ENCODE results near the gene OR6V1.

Gene OR6V1, protein sequence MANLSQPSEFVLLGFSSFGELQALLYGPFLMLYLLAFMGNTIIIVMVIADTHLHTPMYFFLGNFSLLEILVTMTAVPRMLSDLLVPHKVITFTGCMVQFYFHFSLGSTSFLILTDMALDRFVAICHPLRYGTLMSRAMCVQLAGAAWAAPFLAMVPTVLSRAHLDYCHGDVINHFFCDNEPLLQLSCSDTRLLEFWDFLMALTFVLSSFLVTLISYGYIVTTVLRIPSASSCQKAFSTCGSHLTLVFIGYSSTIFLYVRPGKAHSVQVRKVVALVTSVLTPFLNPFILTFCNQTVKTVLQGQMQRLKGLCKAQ

DNA sequence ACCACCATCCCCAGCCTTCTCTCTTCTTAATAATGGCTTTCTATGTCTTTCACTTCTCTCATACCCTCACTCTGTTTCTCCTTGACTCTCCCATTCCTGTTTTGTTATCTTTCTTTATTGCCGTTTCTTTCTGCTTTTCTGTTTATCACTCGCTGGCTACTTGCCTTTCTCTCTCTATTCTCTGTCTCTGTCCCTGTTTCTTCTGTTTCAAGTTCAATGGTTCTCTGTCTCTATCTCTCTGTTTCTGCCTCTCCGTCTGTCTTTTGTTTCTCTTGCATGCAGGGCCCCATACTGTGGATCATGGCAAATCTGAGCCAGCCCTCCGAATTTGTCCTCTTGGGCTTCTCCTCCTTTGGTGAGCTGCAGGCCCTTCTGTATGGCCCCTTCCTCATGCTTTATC lies at the start of gene OR6V1:
Gene OR6V1 (plus strand): TSS at position 301 of the 400 bp plus-strand sequence. CDS start 0 bp downstream, at position 301.
- DNase-seq = no peak

DNA sequence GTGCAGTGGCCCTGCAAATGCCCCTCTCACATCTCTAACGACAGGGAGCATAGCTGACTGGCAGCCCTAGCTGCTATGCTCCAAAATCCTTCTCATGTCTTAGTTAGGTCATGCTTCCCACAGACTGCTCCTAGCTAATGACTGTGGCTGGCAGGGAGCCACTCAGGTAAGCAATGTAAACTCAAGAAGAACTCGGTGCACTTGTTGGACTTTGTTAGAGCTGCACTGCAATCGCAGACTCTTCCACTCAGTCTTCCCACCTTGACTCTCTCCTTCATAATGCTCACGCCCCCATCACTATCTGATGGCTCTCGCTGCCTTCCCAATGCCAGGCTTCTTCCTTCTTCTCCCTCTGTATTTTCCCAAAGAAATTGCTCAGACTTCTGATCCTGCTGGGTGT lies 49.2 kb upstream of the OR6V1 start:
- no peak for DNase-seq

DNA sequence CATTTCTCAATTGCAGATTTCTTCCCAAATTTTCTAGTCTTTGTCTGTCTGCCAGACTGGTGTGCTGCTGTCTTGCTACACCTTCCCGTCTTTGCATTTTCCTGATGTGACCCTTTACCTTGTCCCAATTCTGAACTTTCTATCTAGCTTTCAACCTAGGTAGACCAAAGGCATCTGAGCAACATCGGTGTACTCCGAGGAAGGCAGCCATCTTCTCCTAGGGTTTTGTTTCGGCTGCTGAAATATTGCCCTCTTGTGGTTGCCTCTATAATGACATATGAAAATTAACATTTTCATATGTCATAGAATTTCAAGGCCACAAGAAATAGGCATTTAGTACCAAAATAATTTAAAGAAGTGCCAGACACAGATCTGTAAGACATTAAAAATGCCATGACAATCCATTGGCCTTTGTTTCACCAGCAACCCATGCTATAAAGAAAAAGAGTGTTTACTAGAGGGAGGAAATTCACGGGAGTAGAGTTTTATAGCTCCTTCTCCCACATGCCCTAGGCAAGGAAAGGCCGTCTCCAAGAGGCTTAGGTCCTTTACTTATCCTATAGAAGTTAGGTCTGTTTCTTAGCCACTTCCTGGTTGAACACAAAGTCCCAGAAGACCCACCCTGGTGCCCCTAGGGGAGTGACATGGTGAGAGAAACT lies 48.6 kb upstream of the OR6V1 start:
- no peak for DNase-seq

DNA sequence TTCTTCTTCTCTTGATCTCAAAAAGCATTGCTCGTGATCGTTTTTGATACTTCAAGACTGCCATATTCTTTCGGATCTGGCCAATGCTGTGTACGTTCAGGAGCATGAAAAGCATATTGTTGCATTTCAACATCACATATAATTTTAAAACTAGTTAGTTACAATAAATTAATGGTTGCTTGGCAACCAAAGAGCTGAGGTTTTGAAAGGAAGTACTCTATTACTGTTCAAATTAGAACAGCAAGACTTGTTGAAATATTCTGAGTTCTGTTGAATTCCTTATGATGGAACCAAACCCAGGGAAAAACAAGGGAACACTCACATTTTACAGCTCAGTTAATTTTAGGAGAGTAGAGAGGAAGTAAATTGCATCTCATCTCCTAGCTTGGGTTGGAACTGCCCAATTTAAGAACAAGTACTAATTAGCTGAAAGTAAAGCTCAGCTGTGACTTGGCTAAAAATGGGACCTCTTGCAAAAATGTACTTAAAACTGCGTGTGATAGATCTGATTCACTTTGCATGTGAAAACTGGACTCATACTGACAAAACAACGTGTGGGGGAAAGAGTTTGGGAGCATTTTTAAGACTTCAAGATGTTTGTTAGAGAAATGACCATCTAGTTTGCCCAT lies 46.4 kb upstream of the OR6V1 start:
- no peak for DNase-seq

DNA sequence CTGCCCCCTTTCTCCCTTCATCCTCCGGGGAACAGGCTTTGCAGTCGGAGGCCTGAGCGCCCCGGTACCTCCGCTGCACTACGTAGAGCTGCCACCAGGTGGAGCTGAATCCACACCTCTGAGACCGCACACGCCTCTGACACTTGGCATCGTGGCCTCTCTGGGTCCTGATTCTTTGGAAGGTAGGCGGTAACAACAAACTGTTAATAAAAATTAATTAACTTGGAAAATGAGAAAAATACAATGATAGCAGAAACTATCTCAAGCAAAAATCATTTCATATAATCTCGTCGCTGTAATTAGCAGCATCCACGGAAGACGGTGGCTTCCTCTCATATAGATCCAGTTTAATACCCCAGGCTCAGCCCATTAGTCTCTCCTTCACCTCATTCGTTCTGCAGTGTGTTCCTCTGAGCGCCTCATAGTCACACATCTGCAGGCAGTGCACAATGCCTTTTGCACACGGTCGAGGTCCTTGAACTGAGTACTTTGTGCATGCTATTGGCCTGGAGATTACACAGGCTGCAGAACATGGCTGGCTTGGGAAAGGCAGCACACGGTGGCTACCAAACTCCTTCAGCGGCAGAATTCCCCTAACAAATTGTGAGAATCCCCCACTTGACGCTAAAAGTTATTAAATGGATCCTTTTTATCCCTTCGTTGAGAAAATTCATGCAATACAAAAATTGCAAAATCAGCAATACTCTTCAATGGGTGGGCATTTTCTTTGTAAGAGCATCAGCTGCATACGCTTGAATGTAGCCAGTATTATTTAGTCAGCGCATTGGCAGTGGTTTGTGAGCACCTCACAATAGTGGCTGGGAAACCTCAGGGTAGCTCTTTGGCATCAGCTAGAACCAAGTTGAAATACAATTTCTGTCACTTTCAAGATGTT lies 43.9 kb upstream of the OR6V1 start:
- DNase-seq = peak; percentile 71

DNA sequence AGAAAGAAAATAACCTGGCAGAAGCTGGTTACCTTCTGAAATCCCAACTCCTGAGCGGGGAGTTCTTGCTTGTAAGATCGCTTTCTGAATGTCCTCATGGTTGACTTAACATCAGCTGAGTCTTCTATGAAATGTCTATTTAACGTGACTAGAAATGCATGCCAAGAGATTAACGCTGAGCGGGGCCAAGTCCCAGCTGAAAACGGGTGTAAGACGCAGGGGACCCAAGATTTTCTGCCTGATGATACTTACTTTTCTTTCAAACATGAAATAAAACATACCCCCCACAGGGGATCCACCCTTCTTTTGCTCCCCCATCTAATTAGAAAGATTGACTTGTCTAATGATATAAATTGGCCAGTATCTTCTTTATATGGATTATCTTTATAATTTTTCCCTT lies 40.1 kb upstream of the OR6V1 start:
- no peak for DNase-seq

DNA sequence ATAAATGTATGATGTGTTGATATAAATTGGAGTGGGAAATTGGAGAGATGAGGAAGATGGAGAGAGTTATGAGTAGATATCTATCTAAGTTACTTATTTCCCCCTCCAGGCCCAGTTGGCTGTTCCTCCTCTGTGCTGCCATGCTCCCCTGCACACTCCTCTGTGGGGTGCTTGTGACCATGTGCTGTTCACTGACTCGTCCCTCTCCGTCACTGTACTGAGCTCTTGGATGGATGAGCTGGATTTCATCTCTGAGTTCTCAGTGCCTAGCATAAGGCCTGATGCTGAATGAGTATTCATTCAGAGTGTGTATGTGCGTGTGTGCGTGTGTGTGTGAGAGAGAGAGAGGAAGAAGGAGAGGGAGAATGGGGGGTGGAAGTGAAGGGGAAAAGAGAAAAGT lies 39.7 kb upstream of the OR6V1 start:
- DNase-seq = no peak

DNA sequence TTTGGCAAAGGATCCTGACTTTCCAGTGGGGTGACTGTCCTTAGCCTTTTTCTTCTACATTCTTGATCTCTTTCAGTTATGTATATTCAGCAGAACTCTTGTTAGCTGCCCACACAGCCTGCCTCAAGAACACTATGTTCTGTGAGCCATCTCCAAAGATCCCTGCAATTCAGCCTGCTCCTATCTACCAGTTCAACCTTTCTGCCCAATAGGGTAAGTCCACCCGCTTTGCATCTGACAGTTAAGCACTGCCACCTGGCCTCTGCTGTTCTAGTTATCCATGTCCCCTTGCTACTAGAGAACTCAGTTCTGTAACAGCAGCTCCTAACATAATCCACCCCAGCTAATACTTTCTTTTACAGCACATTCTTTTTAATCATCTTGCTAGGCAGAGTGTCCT lies 38.7 kb upstream of the OR6V1 start:
- no peak for DNase-seq

DNA sequence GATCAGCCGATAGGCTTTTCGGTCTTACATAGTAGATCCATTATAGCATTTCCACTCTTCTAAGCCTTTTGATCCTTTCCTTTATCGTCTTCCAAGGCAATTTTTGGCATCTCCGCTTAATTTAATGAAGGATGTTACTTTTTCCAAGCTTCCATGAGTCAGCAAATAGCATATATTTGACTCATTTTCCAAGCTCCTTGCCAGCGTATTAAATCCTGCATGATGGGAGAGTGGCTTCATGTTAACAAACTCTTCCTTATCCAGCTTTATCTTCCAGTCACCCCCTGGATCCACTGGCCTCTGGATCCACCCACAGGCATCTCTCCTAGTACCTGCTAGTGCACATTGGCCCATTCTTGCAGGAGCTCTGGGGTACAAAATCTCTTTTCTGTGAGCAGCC lies 38.2 kb upstream of the OR6V1 start:
- DNase-seq = no peak

DNA sequence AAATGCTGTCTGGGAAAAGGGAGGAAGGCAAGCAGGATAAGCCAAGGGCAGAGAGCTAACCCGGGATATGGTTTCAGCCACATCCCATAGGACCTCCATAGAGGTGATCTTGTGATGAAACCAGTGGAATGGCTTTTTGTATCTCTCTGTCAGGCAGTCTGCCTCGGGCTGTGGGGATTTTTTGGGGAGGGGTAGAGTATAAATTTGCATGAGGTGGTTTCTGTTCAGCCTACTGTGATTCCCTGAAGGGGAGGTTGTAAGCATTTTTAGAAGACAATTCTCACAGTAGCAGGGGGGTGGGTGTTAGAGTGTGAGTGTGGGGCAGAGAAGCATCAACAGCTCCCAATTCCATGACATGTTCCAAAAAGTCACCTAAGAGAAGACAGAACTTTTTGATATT lies 37.1 kb upstream of the OR6V1 start:
- DNase-seq = no peak

DNA sequence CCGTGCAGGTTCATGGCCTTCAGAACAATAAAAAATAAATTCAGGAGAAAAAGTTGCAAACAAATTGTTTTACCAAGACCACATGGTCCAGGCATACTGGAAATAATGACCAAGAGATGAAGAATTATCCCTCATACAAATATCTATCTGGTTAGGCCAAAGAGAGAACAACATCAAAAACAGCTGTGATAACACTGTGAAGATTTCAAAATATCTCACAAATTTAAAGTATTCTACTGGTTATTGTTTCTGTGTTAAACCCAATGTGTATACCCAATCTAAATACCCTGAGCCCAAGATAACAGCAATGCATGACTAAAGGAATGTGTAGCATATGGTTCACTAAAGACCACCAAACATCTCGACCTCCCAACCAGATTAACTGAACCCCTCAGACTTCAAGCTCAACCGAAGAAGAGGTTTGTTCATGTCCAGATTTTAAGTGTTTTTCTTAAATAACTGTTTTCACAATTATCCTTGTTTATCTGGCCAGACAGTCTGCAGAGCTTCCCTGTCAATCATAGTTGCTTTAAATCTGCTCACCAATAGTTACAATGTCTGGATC lies 36.1 kb upstream of the OR6V1 start:
- DNase-seq = no peak

DNA sequence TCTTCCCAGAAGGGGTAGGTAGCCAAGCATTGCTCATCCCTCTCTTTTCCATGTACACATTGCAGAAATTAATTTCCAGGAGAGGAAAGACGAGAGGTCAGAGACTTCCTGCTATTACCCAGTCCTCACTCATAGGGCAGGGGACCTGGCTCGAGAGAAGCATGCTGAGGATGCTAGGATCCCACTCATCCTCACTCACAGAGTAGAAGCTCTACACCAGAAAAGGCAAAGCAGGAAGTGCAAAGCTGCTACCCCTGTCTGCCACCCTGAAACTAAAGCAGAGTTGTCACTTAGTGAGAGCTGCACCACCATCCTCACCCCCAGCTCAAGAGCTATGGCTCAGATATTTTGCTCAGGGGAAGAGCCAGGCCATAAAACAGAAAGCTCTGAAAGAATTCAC lies 35.1 kb upstream of the OR6V1 start:
- no peak for DNase-seq

DNA sequence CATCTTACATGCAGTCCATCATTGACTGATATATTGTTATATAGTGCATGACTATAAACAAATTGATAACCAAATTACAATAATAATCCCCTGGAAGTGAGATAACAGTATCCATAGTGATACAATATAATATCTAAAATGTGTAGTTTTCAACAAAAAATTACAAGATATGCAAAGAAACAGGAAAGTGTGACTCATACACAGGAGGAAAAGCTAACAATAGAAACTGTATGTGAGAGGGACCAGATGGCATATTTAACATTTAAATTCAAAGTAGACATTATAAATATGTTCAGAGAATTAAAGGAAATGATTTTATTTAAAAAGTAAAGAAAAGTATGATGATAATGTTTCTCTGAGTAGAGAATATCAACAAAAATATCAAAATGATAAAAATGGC lies 33.2 kb upstream of the OR6V1 start:
- DNase-seq = no peak

DNA sequence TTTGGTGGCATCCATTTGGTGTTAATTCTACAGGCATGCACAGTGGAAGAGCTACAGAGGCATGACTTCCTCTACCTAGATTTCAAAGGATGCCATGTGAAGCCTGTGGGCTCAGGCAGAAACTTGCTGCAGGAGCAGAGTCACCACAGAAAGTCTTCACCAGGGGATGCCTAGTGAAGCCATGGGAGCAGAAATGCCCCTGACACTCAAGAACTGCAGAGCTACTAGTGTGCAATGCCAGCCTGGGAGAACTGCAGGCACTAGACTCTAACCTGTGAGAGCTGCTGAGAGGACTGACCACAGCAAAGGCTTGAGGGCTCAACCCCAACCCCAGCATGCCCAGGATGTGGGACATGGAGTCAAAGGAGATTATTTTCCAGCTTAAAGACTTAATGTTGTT lies 29.1 kb upstream of the OR6V1 start:
- no peak for DNase-seq

DNA sequence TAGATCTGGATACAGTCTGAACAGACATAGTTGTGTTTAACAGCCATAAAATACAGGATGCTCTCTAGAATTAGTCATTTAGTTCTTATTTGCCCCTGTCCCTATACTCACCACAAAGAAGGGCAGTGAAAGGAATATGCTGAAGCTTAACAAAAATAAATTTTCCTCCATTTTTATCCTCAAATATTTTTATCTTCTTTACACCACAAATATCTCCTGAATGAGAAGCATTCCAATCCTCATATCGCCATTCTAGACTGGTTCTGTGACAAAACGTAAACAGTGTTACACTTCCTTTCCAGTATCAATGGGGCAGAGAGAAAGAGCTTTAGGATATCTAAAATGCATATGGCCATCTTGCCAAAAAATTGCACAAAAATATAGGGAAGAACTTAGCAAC lies 26.8 kb upstream of the OR6V1 start:
- DNase-seq = no peak

DNA sequence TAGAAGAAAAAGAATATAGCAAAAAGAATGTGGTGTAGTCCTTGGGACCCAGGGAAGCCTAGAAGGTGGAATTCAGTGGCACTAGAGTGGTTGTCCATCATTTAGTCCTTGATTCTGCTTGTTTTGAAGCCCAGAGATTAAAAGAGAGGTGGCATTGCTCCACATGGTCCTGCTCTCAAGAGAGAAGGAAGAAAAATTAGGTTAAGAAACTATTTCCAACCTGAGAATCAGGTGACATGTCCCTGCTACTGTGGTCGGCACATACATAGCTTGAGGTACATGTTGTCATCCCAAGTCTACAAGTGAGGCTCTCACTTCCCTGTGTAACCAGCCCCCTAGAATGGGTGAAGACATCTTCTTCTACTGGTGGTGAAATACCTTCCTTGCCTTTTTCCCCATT lies 25.1 kb upstream of the OR6V1 start, which contains the start of gene OR9A2:
Gene OR9A2 (minus strand): TSS at position 101 of the 400 bp plus-strand sequence. CDS start 0 bp downstream, at position 101.
- no peak for DNase-seq

DNA sequence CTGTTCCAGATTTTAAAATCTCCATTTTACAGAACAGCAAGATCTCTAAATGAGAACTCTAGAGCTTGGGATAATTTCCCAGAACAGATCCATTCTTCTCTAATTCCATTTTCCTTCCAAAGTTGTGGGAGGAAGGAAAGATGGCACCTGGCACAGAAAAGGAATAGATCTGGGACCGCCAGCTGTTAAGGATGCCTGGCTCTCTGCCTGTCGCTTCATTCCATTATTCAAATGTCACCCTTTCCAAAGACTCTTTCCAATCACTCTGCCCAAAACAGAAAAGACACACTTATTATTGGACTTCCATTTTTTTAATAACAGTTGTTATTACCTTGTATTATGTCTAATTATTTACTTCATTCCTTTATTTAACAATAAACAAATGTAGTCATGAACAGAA lies 24.5 kb upstream of the OR6V1 start:
- DNase-seq = no peak

DNA sequence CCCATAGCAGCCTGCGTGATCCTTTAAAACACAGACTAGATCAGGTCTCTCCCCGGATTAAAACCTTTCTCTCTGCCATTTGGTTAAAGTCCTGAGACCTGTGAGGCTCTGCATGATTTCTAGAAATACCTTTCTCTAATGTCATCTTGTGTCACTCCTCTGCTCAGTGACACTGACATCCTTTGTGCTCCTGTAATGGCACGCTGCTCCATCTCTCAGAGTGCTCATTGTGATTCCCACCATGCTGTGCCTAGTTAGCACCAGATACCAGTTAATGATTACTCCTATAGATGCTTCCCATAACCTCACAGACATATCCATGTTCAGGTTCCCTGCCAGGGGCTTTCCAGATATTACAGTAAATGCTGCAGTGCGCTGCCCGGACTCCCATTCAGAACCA lies 13.5 kb upstream of the OR6V1 start:
- no peak for DNase-seq

DNA sequence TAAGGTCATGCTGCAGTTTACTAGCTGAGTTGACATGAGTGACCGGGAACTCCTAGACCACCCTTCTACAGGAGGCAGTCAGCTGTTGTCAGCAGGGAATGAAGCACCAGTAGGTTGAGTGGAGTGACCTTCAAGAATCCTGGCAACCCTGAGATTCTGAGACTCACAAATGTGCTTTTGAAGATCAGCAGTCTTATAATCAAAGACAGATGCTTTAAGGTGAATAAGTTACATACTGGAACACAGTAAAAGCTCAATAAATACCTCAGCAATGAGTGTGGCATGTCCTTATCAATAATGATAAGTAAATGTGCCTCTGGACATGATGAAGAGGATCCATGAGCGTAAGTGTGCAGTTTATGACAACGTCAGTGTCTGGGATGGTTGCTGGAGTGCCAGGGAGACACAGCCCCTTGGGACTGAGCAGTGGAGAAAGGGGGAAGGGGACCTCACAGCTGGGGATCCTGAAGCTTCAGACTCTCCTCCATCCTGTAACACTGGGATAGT lies 11.9 kb upstream of the OR6V1 start:
- no peak for DNase-seq

DNA sequence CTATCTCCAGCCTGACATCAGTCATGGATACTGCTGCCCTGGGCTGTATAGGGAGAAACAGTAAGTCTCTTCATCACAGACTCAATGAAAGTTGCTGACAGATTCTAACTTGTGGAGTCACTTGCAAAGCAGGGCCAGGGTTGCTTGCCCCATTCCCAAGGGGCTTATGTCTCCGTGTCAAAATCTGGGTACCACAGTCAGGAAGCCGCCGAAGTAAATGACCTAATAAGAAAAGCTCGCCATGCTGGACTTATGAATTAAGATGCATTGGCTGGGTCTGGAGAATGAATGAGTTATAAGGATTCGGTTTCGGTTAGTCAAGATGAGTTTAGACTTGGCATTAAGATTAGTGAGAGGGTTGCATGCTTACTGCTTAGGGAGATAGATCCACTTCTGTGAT lies 10.8 kb upstream of the OR6V1 start:
- DNase-seq = no peak

DNA sequence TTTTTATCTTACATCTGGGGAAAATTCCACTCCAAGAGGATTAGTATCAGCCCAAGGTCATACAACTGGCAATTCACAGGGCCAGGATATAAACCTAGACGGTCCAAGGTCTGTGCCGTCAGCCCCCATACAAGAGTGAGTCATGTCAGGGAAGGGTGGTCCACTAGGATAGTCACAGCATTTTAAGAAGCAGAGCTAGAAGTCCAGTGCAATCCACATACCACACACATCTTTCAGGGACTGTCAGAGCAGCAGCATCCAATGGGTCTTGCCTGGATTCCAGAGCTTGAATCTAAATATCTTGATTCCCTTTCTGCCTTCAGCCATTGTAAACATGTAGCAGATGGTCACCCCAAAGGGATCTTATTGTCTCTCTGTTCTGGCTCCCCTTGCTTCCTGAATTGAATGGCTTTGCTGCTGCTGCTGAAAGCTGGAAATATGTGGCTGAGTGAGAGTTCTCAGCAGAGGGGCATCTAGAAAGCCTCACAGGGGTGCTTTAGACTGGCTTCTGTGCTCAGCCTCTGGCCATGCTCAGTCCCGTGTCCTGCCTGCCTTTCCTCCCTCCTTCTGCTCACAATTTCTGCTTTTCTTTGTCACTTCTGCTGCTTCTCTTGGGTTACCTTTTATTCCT lies 9.9 kb upstream of the OR6V1 start:
- no peak for DNase-seq

DNA sequence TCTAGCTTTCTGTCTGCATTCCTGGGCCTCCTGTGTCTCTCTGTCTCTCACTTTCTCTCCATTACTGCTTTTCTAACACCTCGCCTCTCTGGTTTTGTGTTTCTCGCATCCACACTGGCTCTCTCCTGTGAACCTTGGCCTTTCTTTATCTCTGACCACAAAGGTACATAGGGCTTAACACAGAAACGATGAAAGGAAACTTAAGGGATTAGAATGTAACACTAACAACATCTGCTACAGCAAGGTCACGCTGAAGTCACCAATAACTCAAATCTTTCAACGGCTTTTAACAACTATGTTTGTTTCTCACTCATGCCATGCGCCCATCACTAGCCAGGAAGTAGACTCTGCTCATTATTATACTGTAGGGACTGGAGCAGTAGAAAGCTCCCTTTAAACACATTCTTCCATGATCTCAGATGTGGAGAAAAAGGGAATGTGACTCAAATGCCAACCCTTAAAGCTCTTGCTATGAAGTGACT lies 9.3 kb upstream of the OR6V1 start:
- no peak for DNase-seq
